ENCODE results near the gene NXN.

- TF ChIP-seq CTCF (IDR thresholded peaks at IDR 0.05), result no peak
- TF ChIP-seq POLR2A (IDR thresholded peaks at IDR 0.05), result no peak
Measured at GRCh38 chr17:969811-970355, 9.7 kb downstream of the NXN start.
